Ascending aorta (tissue), 2 donors: ENCODE measurements around the gene ATP2B3. TPM values are rescaled to one million over a fixed set of nuclear protein-coding genes. Genes with fewer than 3 reads are reported as not detected.

ENCODE experiments used
- DNase-seq, 2 donors: peaks; one replicate each; pipeline ENCODE4 v3.0.0-alpha.2; 2019; ENCODE audit warnings: low spot score in 2 of 2
- H3K27ac ChIP-seq, 2 donors: fragments of 200-600 bp; sonication (generic); one replicate each; pipeline ENCODE4 v1.5.1; 2016 to 2017; ENCODE audit warnings: mild to moderate bottlenecking in 1 of 2
- H3K27me3 ChIP-seq: fragments of 200-600 bp; sonication (generic); one replicate; pipeline ENCODE4 v1.5.1; 2017
- H3K36me3 ChIP-seq, 2 donors: fragments of 200-600 bp; sonication (generic); one replicate each; pipeline ENCODE4 v1.5.1; 2016
- H3K4me1 ChIP-seq, 2 donors: fragments of 200-600 bp; sonication (generic); one replicate each; pipeline ENCODE4 v1.5.1; 2016 to 2017; ENCODE audit warnings: mild to moderate bottlenecking in 1 of 2
- H3K4me3 ChIP-seq, 2 donors: fragments of 200-600 bp; sonication (generic); one replicate each; pipeline ENCODE4 v1.5.1; 2016 to 2017; ENCODE audit warnings: mild to moderate bottlenecking in 1 of 2
- H3K9me3 ChIP-seq, 2 donors: fragments of 200-600 bp; sonication (generic); one replicate each; pipeline ENCODE4 v1.5.1; 2016
- CTCF ChIP-seq, 3 experiments: fragments of 200-600 bp in 2 of 3; fragments of 450-650 bp in 1 of 3; sonication (generic) in 2 of 3; IDR thresholded peaks; one replicate each; pipeline ENCODE4 v1.5.1; 2016 to 2019; ENCODE audit warnings: antibody characterized with exemption in 3 of 3, mild to moderate bottlenecking in 1 of 3, moderate library complexity in 1 of 3
- intact Hi-C: fragments of 100-400 bp; cut with DNase I; formaldehyde crosslinking; loops from one replicate; pipeline ENCODE4 v1.15.1; 2023
- total RNA-seq: library from RNA; depleted of rRNA; stranded (reverse); fragments of >200 nt; gene quantifications from one replicate; pipeline ENCODE4 v1.1.0, GENCODE V29; 2016

Gene ATP2B3
- total RNA-seq, 1 donor from 2014 or later: 0.32 TPM

- H3K4me3 ChIP-seq: no peak overlapping the region
- no peak overlapping the region for H3K27ac ChIP-seq
- no peaks in the 10 kb centered on the region for H3K4me1 ChIP-seq
- no peak for TF ChIP-seq CTCF (IDR thresholded peaks at IDR 0.05)
- intact Hi-C loops: no loop called here
- H3K9me3 ChIP-seq: no peaks in the 10 kb centered on the region
- no peak for DNase-seq
- H3K27me3 ChIP-seq: no peaks in the 10 kb centered on the region
- no peaks in the 10 kb centered on the region for H3K36me3 ChIP-seq
Observed at GRCh38 chrX:153578200-153578835, 60.9 kb downstream of the ATP2B3 start.

- H3K27ac ChIP-seq: no peak overlapping the region
- no peak for DNase-seq
Observed at GRCh38 chrX:153578889-153579288, 61.4 kb downstream of the ATP2B3 start.

GRCh38 chrX:153580700-153581386 lies 63.4 kb downstream of the ATP2B3 start:
- Histone ChIP-seq H3K4me1 (no peaks in the 10 kb centered on the region), H3K4me3 (no peak overlapping the region), H3K27me3 (no peaks in the 10 kb centered on the region), H3K36me3 (no peaks in the 10 kb centered on the region), H3K9me3 (no peaks in the 10 kb centered on the region), H3K27ac (no peak overlapping the region)
- DNase-seq: no peak
- no peak for TF ChIP-seq CTCF (IDR thresholded peaks at IDR 0.05)
- intact Hi-C loops: no loop called here

More at GRCh38 chrX:153578889-153579288, 61.4 kb downstream of the ATP2B3 start:
- Histone ChIP-seq H3K4me3 (no peak overlapping the region), H3K27me3 (no peaks in the 10 kb centered on the region), H3K4me1 (no peaks in the 10 kb centered on the region), H3K9me3 (no peaks in the 10 kb centered on the region), H3K36me3 (no peaks in the 10 kb centered on the region)
- TF ChIP-seq CTCF (IDR thresholded peaks at IDR 0.05): no peak
- intact Hi-C loops: no loop called here

GRCh38 chrX:153582896-153583295 lies 65.5 kb downstream of the ATP2B3 start:
- H3K27ac ChIP-seq: no peak overlapping the region
- DNase-seq: no peak
- intact Hi-C loops: no loop called here

GRCh38 chrX:153583433-153583832 lies 66.0 kb downstream of the ATP2B3 start:
- no peak for DNase-seq
- Histone ChIP-seq H3K36me3 (peaks cover 4 to 11% of the 10 kb centered on the region in 2 donors), H3K4me1 (no peaks in the 10 kb centered on the region), H3K27ac (no peak overlapping the region), H3K9me3 (no peaks in the 10 kb centered on the region), H3K27me3 (no peaks in the 10 kb centered on the region), H3K4me3 (no peak overlapping the region)
- no peak for TF ChIP-seq CTCF (IDR thresholded peaks at IDR 0.05)
- intact Hi-C loops: no loop called here

More at GRCh38 chrX:153582896-153583295, 65.5 kb downstream of the ATP2B3 start:
- Histone ChIP-seq H3K4me1 (no peaks in the 10 kb centered on the region), H3K4me3 (no peak overlapping the region), H3K36me3 (peaks cover 1 to 5% of the 10 kb centered on the region in 2 donors), H3K9me3 (no peaks in the 10 kb centered on the region), H3K27me3 (no peaks in the 10 kb centered on the region)
- TF ChIP-seq CTCF (IDR thresholded peaks at IDR 0.05): no peak
